NCI-H446 (cell line): Measurements from ENCODE around the gene PLAAT1.
A peak's percentile ranks its signal among the peaks of the same experiment; 100 is the strongest.

Experiments
- DNase-seq, 2 experiments: peaks; one replicate each; lab custom pipeline; 2025; lab: John Stamatoyannopoulos, UW

PLAAT1 gene

GRCh38 chr3:193253986-193254660 is 13.1 kb downstream of the PLAAT1 start:
- DNase-seq = peak in 1 of 2 experiments; percentile 55

GRCh38 chr3:193261970-193262369 is 20.9 kb downstream of the PLAAT1 start:
- DNase-seq = no peak

GRCh38 chr3:193262707-193263106 is 21.7 kb downstream of the PLAAT1 start:
- no peak for DNase-seq

- DNase-seq = no peak
Measured at GRCh38 chr3:193269343-193270028, 28.5 kb downstream of the PLAAT1 start.

GRCh38 chr3:193270451-193270850 is 29.4 kb downstream of the PLAAT1 start:
- DNase-seq = no peak

- no peak for DNase-seq
Measured at GRCh38 chr3:193271101-193271840, 30.2 kb downstream of the PLAAT1 start.

GRCh38 chr3:193292386-193292785 is 51.4 kb downstream of the PLAAT1 start:
- no peak for DNase-seq

GRCh38 chr3:193295985-193296384 is 55.0 kb downstream of the PLAAT1 start:
- no peak for DNase-seq

GRCh38 chr3:193297421-193297820 is 56.4 kb downstream of the PLAAT1 start:
- no peak for DNase-seq

- DNase-seq = no peak
Measured at GRCh38 chr3:193301433-193301832, 60.4 kb downstream of the PLAAT1 start.

GRCh38 chr3:193305356-193305755 is 64.3 kb downstream of the PLAAT1 start:
- no peak for DNase-seq

GRCh38 chr3:193310914-193311723 is 70.1 kb downstream of the PLAAT1 start:
- DNase-seq = no peak

GRCh38 chr3:193313061-193313958 is 72.3 kb downstream of the PLAAT1 start:
- DNase-seq = no peak

- DNase-seq = no peak
Measured at GRCh38 chr3:193314161-193314560, 73.1 kb downstream of the PLAAT1 start.

- peak in 1 of 2 experiments; percentile 9 for DNase-seq
Measured at GRCh38 chr3:193317682-193318300, 76.8 kb downstream of the PLAAT1 start.
